Measurements from ENCODE around the gene RMDN3.

Gene RMDN3

GRCh38 chr15:40691737-40692136 is 63.3 kb downstream of the RMDN3 start:
- no peak for TF ChIP-seq CTCF (IDR thresholded peaks at IDR 0.05; ENCODE audit: low read length, missing control alignments)
- DNase-seq (ENCODE audit: low read depth) = no peak
- H3K4me3 ChIP-seq (replicated peaks; ENCODE audit: low read depth, low read length) = no peak overlapping the region

GRCh38 chr15:40688932-40689799 is 65.9 kb downstream of the RMDN3 start:
- no peak overlapping the region for H3K4me3 ChIP-seq (replicated peaks; ENCODE audit: low read depth, low read length)
- no peak for TF ChIP-seq CTCF (IDR thresholded peaks at IDR 0.05; ENCODE audit: low read length, missing control alignments)
- DNase-seq (ENCODE audit: low read depth) = no peak

Measured in fibroblast of pulmonary artery (primary cell).